T47D (cell line): ENCODE measurements around the gene UNG.
A peak's percentile ranks its signal among the peaks of the same experiment; 100 is the strongest.

Experiments
- DNase-seq, 2 experiments: peaks; one replicate each; pipeline versions ENCODE4 v3.0.0 to v3.0.0-alpha.2; 2011 to 2012; ENCODE audit warnings: low read depth in 1 of 2, low spot score in 1 of 2
- JUND ChIP-seq: IDR thresholded peaks from 2 replicates; pipeline ENCODE4 v1.6.1; 2012; ENCODE audit warnings: low read depth
- in situ Hi-C: cut with HindIII; loops from 2 replicates; pipeline ENCODE4 v1.10.0; 2016; ENCODE audit warnings: low sequenced_read_pairs, low pct_unique_long_range_greater_than_20kb

UNG gene

GRCh38 chr12:109065154-109065852 is 32.1 kb upstream of the UNG start:
- TF ChIP-seq JUND = no peak
- DNase-seq = no peak
- in situ Hi-C loops = no loop called here

- no peak for DNase-seq
- in situ Hi-C loops = no loop called here
- TF ChIP-seq JUND = no peak
These were observed 31.6 kb upstream of the UNG start for GRCh38 chr12:109065853-109066193.

- in situ Hi-C loops = no loop called here
- DNase-seq = no peak
- no peak for TF ChIP-seq JUND
These were observed 27.8 kb upstream of the UNG start for GRCh38 chr12:109069307-109070271.

- no peak for DNase-seq
- TF ChIP-seq JUND = no peak
- in situ Hi-C loops = no loop called here
These were observed 22.5 kb upstream of the UNG start for GRCh38 chr12:109074866-109075265.

- DNase-seq = no peak
- no peak for TF ChIP-seq JUND
- in situ Hi-C loops = no loop called here
These were observed 14.6 kb upstream of the UNG start for GRCh38 chr12:109082751-109083150.

- in situ Hi-C loops = no loop called here
These were observed 13.0 kb upstream of the UNG start for GRCh38 chr12:109084425-109084824.

GRCh38 chr12:109085590-109085989 is 11.8 kb upstream of the UNG start:
- in situ Hi-C loops = no loop called here
- no peak for DNase-seq
- no peak for TF ChIP-seq JUND

More at GRCh38 chr12:109084425-109084824, 13.0 kb upstream of the UNG start:
- no peak for DNase-seq
- TF ChIP-seq JUND = no peak

GRCh38 chr12:109087250-109087649 is 10.1 kb upstream of the UNG start:
- no peak for TF ChIP-seq JUND
- in situ Hi-C loops = no loop called here

GRCh38 chr12:109088818-109089217 is 8.6 kb upstream of the UNG start:
- no peak for DNase-seq
- in situ Hi-C loops = no loop called here
- no peak for TF ChIP-seq JUND

More at GRCh38 chr12:109087250-109087649, 10.1 kb upstream of the UNG start:
- no peak for DNase-seq

GRCh38 chr12:109089683-109090082 is 7.7 kb upstream of the UNG start:
- no peak for DNase-seq
- TF ChIP-seq JUND = no peak
- in situ Hi-C loops = no loop called here

- no peak for TF ChIP-seq JUND
- no peak for DNase-seq
- in situ Hi-C loops = no loop called here
These were observed 4.8 kb upstream of the UNG start for GRCh38 chr12:109092497-109093021.

GRCh38 chr12:109093022-109093918 is 4.1 kb upstream of the UNG start, which contains the start of gene ALKBH2:
Gene ALKBH2 (minus strand): TSS chr12:109093472. CDS start chr12:109092786, 686 bp downstream.
- DNase-seq = peak; percentile 81 to 95

More at GRCh38 chr12:109093022-109093918, 4.1 kb upstream of the UNG start, which contains the start of gene ALKBH2:
- in situ Hi-C loops = no loop called here
- no peak for TF ChIP-seq JUND
